Stimulated activated CD4-positive, alpha-beta T cell treated with anti-CD3 and anti-CD28 coated beads, TNF-alpha, amount 100 ng/mL, for 1 hour (primary cell): Measurements from ENCODE around the gene SORBS1.
"Not testable (repeated sequence)": the region's sequence is repeated elsewhere in the genome, so short reads cannot be mapped to it uniquely, and the experiment has no call there.

ENCODE experiments used
- DNase-seq, 3 donors: peaks; one replicate each; pipeline ENCODE4 v3.0.0-alpha.2; 2020; ENCODE audit warnings: low read depth in 3 of 3, low spot score in 1 of 3

The SORBS1 gene

DNA sequence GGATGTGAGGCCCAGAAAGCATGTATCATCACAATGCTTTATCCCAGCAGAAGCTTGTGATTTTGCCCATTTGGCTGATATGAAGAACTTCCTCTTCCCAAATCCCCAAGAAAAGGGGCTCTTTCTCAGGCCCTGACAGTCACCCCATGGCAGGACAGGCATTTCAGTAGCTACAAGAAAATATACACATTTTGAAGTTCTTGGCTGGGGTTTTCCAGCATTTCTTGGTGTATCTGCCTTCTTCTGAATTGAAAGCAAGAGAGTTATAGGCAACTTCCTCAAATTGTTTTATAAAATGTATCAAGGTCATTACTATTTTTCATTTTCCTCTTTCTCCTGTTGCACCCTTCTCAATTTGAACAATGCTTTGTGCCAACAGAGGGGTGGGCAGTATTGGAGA lies 207.1 kb downstream of the SORBS1 start:
- DNase-seq: no peak

GRCh38 chr10:95353123-95353522 lies 208.0 kb downstream of the SORBS1 start:
- no peak for DNase-seq

DNA sequence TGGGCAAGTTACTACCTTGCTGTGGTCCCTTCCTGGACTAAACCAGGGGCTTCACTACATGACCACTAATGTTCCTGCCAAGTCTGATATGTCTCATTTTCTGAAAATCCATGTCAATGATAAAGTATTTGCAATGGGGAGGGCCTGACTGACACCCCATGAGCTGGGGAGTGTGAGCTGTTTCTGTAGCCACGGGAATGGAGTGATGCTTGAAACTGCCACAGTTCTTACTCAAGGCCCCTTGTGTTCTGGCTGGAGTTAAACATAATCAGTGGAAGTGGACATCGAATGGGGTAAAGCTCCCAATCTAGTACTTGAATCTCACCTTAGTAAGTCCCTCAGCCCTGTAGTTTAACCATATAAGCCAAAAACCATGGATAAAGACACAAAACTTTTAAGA lies 208.5 kb downstream of the SORBS1 start:
- DNase-seq: no peak

DNA sequence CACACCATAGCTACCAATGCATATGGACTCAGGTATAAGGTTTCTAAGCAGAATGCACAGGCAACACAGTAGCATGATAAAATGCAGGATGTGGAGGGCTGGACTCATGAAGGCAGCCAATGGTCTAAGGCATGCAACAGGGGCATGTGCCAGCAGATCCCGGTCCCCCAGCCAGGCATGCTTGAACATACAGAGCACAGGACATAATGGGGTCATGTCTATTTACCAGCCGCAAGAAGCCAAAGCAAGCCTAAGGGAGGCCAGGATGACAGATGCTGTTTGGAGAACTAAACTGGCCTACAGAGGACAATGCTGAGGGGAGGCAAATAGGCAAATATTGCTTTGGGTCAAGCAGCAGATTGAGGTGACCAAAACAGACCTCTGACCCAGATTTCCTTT lies 210.3 kb downstream of the SORBS1 start:
- DNase-seq: no peak

GRCh38 chr10:95350219-95350829 lies 210.8 kb downstream of the SORBS1 start:
- DNase-seq: no peak

DNA sequence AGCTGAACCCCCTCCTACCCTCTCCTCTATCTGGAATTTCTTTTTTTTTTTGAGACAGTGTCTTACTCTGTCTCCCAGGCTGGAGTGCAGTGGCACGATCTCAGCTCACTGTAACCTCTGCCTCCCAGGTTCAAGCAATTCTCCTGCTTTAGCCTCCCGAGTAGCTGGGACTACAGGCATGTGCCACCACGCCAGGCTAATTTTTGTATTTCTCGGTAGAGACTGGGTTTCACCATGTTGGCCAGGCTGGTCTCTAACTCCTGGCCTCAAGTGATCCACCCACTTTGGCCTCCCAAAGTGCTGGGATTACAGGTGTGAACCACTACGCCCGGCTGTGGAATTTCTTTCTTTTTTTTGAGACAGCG lies 213.8 kb downstream of the SORBS1 start:
- not testable (repeated sequence) for DNase-seq

DNA sequence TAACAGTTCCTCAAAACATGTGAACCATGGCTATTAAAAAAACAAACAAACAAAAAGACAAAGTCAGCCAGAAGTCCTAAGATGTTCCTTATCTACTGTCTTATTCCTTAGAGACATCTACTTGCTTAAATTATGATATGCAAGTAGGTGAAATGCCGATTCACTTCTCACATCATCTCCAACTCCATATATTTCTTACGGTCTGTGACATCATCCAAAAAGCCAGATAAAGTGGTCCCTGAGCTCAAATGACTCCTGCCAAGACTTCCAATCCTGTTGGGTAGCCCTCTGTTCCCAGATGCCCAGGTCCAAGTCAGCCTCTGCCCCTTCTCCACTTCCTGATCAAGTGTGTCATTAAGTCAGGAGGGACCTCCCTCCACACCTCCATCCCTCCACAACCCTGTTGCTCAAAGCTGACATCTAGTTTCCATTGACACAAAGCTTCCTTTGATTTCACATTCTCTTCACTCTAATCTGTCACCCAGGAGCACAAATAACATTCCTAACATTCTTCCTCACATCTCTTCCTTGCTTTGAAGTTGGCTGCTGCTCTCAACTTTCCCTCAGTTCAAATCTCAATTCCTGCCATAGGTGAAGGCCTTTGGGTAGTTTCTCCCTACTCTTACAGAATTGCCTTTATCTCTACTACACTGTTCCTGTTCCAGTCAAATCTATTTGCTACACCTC lies 214.3 kb downstream of the SORBS1 start:
- no peak for DNase-seq

DNA sequence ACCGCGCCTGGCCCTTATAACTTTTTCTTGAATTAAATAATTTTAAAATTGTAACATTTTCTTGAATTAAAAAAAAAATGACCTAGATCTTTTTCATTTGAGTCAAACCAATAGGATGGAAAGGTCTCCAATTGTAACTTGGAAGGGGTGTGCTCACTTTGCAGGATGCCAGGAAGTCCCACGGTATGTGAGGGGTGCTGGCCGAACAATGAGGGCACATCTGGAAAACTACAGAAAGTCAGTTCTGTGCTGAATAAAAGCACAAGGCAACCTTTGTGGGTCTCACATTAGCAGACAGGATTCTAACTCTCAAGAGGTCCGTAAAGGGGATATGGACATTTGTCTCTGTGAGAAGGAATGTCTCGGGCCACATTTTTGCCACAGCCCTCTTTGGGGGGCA lies 217.6 kb downstream of the SORBS1 start:
- no peak for DNase-seq

GRCh38 chr10:95341716-95342130 lies 219.4 kb downstream of the SORBS1 start:
- DNase-seq: no peak

GRCh38 chr10:95339863-95340262 lies 221.3 kb downstream of the SORBS1 start:
- DNase-seq: no peak

DNA sequence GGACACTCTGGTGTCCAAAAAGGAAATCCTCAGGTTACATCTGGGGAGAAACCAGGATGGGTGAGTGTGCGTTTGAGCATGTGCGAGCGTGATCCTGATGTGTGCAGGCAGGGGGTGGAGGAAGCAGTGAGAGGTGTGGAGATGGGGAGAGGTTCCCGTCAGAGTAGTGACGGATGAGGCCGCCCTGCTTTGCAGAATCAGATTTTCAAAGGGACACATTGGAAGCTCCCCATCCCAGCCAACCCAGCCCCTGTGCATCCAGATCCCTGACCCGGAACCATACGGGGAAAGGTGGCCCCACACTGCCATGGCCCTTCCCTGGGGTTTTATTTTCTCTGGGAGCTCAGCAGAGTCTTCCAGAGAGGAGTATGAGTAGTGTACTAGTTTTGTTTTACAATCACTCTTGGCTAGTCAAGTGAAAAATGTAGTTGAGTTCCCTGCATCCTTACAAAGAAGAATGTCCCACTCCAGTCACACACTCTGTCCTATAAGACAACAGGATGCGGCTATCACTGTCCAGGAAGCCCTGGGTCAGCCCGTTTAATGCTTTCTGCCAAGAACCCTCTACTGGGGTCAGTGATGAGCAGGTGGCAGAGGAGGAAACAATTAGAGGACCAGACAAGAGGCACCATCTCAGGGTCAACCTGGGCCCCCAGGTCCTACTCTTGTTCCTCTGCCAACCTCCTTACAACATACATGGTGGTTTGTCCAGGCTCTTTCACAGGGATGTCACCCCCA lies 223.6 kb downstream of the SORBS1 start:
- DNase-seq: no peak

GRCh38 chr10:95336702-95337101 lies 224.5 kb downstream of the SORBS1 start:
- no peak for DNase-seq

GRCh38 chr10:95335933-95336699 lies 225.1 kb downstream of the SORBS1 start:
- no peak for DNase-seq

DNA sequence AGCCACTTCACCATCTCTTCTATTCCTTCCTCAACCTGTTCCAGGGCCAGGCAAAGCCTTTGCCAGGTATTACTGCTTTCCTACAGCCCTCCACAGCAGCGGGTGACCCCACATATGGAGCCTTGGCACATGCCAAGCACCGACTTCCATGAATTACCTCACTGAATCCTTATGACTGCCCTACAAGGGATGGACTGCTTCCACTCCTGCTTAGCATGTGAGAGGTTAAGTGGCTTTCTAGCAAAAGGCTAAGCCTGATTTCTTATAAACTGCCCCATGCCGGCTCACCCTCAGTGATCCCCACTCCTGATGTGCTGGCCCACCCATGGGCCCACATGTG lies 226.4 kb downstream of the SORBS1 start:
- DNase-seq: no peak

DNA sequence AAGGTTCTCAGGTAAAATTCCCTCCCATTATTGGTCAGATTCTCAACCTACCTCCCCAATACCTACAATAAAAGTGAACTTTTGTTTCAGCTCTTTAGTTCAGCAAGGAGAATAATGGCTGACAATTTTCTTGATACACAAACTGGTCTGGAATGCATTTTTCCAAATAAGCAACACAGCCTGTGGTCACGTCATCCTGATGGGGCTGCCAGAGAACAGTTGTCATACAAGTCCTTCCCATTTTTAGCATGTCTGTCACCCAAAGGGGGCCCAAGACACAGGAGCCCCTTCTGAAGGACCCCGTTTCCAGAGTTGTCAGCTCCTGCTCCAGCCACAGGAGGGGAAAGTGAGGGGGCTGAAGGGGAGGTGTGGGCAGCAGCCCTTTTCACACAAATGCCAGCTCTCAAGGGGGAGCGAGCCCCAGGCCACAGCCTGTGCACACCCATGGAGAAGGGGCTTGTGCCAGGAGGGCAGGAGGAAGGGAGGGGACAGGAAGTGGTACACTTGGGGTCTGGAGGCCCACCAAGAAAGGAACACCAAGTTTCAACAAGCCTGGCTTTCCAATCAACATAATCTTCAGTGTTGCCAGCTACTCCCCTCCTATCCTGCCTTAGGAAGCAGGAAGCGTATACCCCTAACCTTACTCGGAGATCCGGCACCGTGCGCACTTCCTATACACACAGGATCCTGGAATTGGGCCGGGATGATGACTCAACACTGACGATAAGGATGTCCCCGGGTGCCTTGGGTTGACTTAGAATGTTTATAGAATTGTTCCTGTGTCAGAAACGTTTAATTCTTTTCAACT lies 227.0 kb downstream of the SORBS1 start:
- no peak for DNase-seq

GRCh38 chr10:95332666-95333249 lies 228.4 kb downstream of the SORBS1 start:
- DNase-seq: no peak

GRCh38 chr10:95331596-95332130 lies 229.5 kb downstream of the SORBS1 start:
- no peak for DNase-seq

- DNase-seq: no peak
Observed at GRCh38 chr10:95330966-95331453, 230.2 kb downstream of the SORBS1 start.

- DNase-seq: no peak
Observed at GRCh38 chr10:95329296-95329695, 231.9 kb downstream of the SORBS1 start.

GRCh38 chr10:95328013-95328412 lies 233.2 kb downstream of the SORBS1 start:
- no peak for DNase-seq
